H9 (cell line): Measurements from ENCODE around the gene BCL6B. TPM values are rescaled to one million over a fixed set of nuclear protein-coding genes. Genes with fewer than 3 reads are reported as not detected.

Source experiments
- DNase-seq: peaks from one replicate; pipeline ENCODE4 v3.0.0-alpha.2; 2017
- H2AFZ ChIP-seq: one replicate; pipeline ENCODE4 v1.6.1; 2013; ENCODE audit warnings: mild to moderate bottlenecking, low read length, control low read depth, moderate library complexity
- H2AK5ac ChIP-seq: 2 replicates; pipeline ENCODE4 v1.6.1; 2013; ENCODE audit warnings: low read length, control low read depth, mixed read lengths; ENCODE audit not compliant: insufficient read length
- H2BK120ac ChIP-seq: one replicate; pipeline ENCODE4 v1.6.1; 2013; ENCODE audit warnings: low read depth, mild to moderate bottlenecking, low read length, control low read depth, inconsistent platforms; ENCODE audit not compliant: poor library complexity, severe bottlenecking
- H2BK12ac ChIP-seq: 2 replicates; pipeline ENCODE4 v1.6.1; 2013; ENCODE audit warnings: low read length, control low read depth, mixed read lengths, low read depth; ENCODE audit not compliant: insufficient read length
- H2BK15ac ChIP-seq: 2 replicates; pipeline ENCODE4 v1.6.1; 2013; ENCODE audit warnings: low read depth, low read length, control low read depth
- H2BK20ac ChIP-seq: one replicate; pipeline ENCODE4 v1.6.1; 2013; ENCODE audit warnings: low read depth, mild to moderate bottlenecking, low read length, control low read depth, inconsistent platforms; ENCODE audit not compliant: poor library complexity, severe bottlenecking
- H2BK5ac ChIP-seq: 2 replicates; pipeline ENCODE4 v1.6.1; 2013; ENCODE audit warnings: low read length, control low read depth, mixed read lengths; ENCODE audit not compliant: insufficient read length
- H3K14ac ChIP-seq: 2 replicates; pipeline ENCODE4 v1.6.1; 2013; ENCODE audit warnings: low read length, control low read depth; ENCODE audit not compliant: insufficient read depth
- H3K18ac ChIP-seq: 2 replicates; pipeline ENCODE4 v1.6.1; 2013; ENCODE audit warnings: low read depth, mild to moderate bottlenecking, mixed read lengths, low read length, control low read depth; ENCODE audit not compliant: insufficient read length
- H3K23ac ChIP-seq: 2 replicates; pipeline ENCODE4 v1.6.1; 2013; ENCODE audit warnings: low read length, control low read depth, mixed read lengths, low read depth; ENCODE audit not compliant: insufficient read length
- H3K23me2 ChIP-seq: 2 replicates; pipeline ENCODE4 v1.6.1; 2013; ENCODE audit warnings: low read depth, mild to moderate bottlenecking, mixed read lengths, low read length, control low read depth; ENCODE audit not compliant: insufficient read length, poor library complexity, severe bottlenecking
- H3K27ac ChIP-seq: 2 replicates; pipeline ENCODE4 v1.5.1; 2013; ENCODE audit warnings: low read length, control low read depth, mixed read lengths, low read depth; ENCODE audit not compliant: insufficient read length
- H3K27me3 ChIP-seq: 2 replicates; pipeline ENCODE4 v1.6.1; 2013; ENCODE audit warnings: low read length, control low read depth, inconsistent platforms; ENCODE audit not compliant: insufficient read depth
- H3K4ac ChIP-seq: 2 replicates; pipeline ENCODE4 v1.6.1; 2013; ENCODE audit warnings: low read depth, mild to moderate bottlenecking, control low read depth, inconsistent platforms, low read length, moderate library complexity
- H3K4me1 ChIP-seq: 2 replicates; pipeline ENCODE4 v1.6.1; 2013; ENCODE audit warnings: low read length, control low read depth, inconsistent platforms; ENCODE audit not compliant: insufficient read depth
- H3K4me2 ChIP-seq: 2 replicates; pipeline ENCODE4 v1.6.1; 2013; ENCODE audit warnings: low read length, control low read depth, mixed read lengths; ENCODE audit not compliant: insufficient read length, insufficient read depth
- H3K56ac ChIP-seq: 2 replicates; pipeline ENCODE4 v1.6.1; 2013; ENCODE audit warnings: low read depth, mild to moderate bottlenecking, mixed read lengths, low read length, control low read depth; ENCODE audit not compliant: insufficient read length
- H3K79me1 ChIP-seq: 2 replicates; pipeline ENCODE4 v1.6.1; 2013; ENCODE audit warnings: low read depth, mild to moderate bottlenecking, moderate library complexity, low read length, control low read depth, inconsistent platforms; ENCODE audit not compliant: insufficient read depth, poor library complexity, severe bottlenecking
- H3K79me2 ChIP-seq: 2 replicates; pipeline ENCODE4 v1.6.1; 2013; ENCODE audit warnings: low read length, control low read depth, inconsistent platforms; ENCODE audit not compliant: insufficient read depth
- H3K9ac ChIP-seq: 2 replicates; pipeline ENCODE4 v1.6.1; 2013; ENCODE audit warnings: low read length, control low read depth, mixed read lengths; ENCODE audit not compliant: insufficient read length; ENCODE audit errors: extremely low read depth
- H3K9me3 ChIP-seq: one replicate; pipeline ENCODE4 v1.6.1; 2013; ENCODE audit warnings: low read depth, low read length, inconsistent platforms; ENCODE audit not compliant: control insufficient read depth
- H3T11ph ChIP-seq: one replicate; pipeline ENCODE4 v1.6.1; 2013; ENCODE audit warnings: mild to moderate bottlenecking, low read length, control low read depth, inconsistent platforms
- H4K20me1 ChIP-seq: one replicate; pipeline ENCODE4 v1.6.1; 2013; ENCODE audit not compliant: control insufficient read depth, insufficient read length, insufficient read depth
- H4K5ac ChIP-seq: 2 replicates; pipeline ENCODE4 v1.6.1; 2013; ENCODE audit warnings: low read depth, mild to moderate bottlenecking, mixed read lengths, low read length, control low read depth; ENCODE audit not compliant: insufficient read length
- H4K8ac ChIP-seq: replicated peaks from 2 replicates; pipeline ENCODE4 v1.6.1; 2013; ENCODE audit warnings: low read length, control low read depth, mixed read lengths, low read depth; ENCODE audit not compliant: insufficient read length
- H4K91ac ChIP-seq: 2 replicates; pipeline ENCODE4 v1.6.1; 2013; ENCODE audit warnings: low read depth, mild to moderate bottlenecking, moderate library complexity, mixed read lengths, low read length, control low read depth; ENCODE audit not compliant: insufficient read length
- H3K27ac Mint-ChIP-seq, 3 experiments: 2 replicates in 2 of 3; 3 replicates in 1 of 3; pipeline ENCODE4 v1.8.0; 2020 to 2021; ENCODE audit warnings: mixed read lengths in 3 of 3, mild to moderate bottlenecking in 1 of 3, moderate library complexity in 1 of 3
- H3K27me3 Mint-ChIP-seq: 2 replicates; pipeline ENCODE4 v1.8.0; 2021; ENCODE audit warnings: low read depth, mild to moderate bottlenecking, moderate library complexity, mixed read lengths
- H3K36me3 Mint-ChIP-seq, 3 experiments: 2 replicates in 2 of 3; 3 replicates in 1 of 3; pipeline ENCODE4 v1.8.0; 2020 to 2021; ENCODE audit warnings: low read depth in 3 of 3, mixed read lengths in 3 of 3; ENCODE audit not compliant: insufficient read depth in 1 of 3
- H3K4me1 Mint-ChIP-seq, 2 experiments: 2 replicates each; pipeline ENCODE4 v1.8.0; 2020; ENCODE audit warnings: mixed read lengths in 2 of 2
- H3K4me3 Mint-ChIP-seq, 2 experiments: 2 replicates in 1 of 2; 3 replicates in 1 of 2; pipeline ENCODE4 v1.8.0; 2020 to 2021; ENCODE audit warnings: mild to moderate bottlenecking in 2 of 2, mixed read lengths in 2 of 2, moderate library complexity in 1 of 2
- H3K9me3 Mint-ChIP-seq, 2 experiments: 2 replicates in 1 of 2; 3 replicates in 1 of 2; pipeline ENCODE4 v1.8.0; 2020; ENCODE audit warnings: mild to moderate bottlenecking in 2 of 2, mixed read lengths in 2 of 2, moderate library complexity in 1 of 2
- CTCF ChIP-seq: fragments of 200-600 bp; sonication (generic); conservative IDR thresholded peaks from 3 replicates; pipeline ENCODE4 v1.8.0; 2021; ENCODE audit warnings: antibody characterized with exemption, mild to moderate bottlenecking
- WGBS: extraction: QIAGEN DNeasy Blood & Tissue Kit; methylation state at CpG from one replicate; pipeline ENCODE4 v1.1.7; 2013; ENCODE audit warnings: missing lambda C conversion rate, low lambda C conversion rate, mixed read lengths; ENCODE audit not compliant: insufficient read length; ENCODE audit errors: extremely low coverage; 5-methylcytosine and 5-hydroxymethylcytosine counted together
- total RNA-seq: library from RNA; stranded (reverse); gene quantifications from 2 replicates; pipeline ENCODE4 v1.2.1, GENCODE V29; 2021

Gene BCL6B
- total RNA-seq, 1 experiment from 2014 or later: 3.3 TPM

DNA sequence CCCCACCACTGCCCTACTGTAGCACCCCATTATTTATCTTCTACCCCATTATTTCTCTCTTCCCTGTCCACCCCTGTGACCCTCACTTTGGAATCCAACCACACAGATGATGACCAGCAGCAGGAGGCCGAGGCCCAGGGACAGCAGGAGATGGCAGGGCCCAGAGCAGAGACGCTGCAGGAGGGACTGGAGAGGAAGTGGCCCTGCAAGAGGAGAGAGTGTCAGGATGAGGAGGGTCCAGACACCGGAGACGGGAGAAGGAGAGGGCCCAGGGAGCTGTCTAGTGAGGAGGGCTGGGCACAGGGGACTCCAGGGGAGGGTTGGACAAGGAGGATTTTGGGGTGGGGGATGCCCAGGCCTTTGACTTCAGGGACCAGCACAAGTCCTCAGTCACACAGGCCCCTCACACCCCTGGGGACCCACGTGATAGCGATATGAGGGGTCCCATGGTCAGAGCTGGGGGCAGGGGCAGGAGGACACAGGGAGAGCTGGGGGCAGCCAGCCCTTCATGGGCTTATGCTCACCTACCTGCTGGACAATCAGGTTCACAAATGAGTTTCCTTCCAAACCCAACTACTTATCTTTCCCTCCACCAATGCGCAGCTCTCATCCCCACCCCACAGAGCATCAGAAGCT, 55.2 kb downstream of the BCL6B start:
- Mint-ChIP-seq H3K4me1 (no peaks in the 10 kb centered on the region), H3K9me3 (peaks cover 0 to 6% of the 10 kb centered on the region in 2 experiments; a peak in 1 of 5 replicates), H3K27ac (no peak overlapping the region), H3K36me3 (no peaks in the 10 kb centered on the region), H3K4me3 (no peak overlapping the region; a peak in 1 of 5 replicates), H3K27me3 (peaks cover 18% of the 10 kb centered on the region)
- Histone ChIP-seq H2AFZ (no peak overlapping the region), H3K27me3 (no peaks in the 10 kb centered on the region; the same call in 1 of the 2 replicates), H3K79me2 (no peaks in the 10 kb centered on the region), H3K18ac (no peak overlapping the region), H2BK12ac (no peak overlapping the region), H3K79me1 (no peaks in the 10 kb centered on the region), H3K9ac (no peak overlapping the region), H3K56ac (no peak overlapping the region), H4K8ac (no peak overlapping the region), H3K23me2 (no peaks in the 10 kb centered on the region), H2BK5ac (no peak overlapping the region), H3K4me1 (no peaks in the 10 kb centered on the region), H3K4ac (no peak overlapping the region), H4K5ac (no peak overlapping the region), H3K27ac (no peak overlapping the region), H3K23ac (no peak overlapping the region), H3K4me2 (no peak overlapping the region), H3K14ac (no peak overlapping the region), H3K9me3 (no peaks in the 10 kb centered on the region), H4K91ac (no peak overlapping the region), H4K20me1 (no peaks in the 10 kb centered on the region), H2BK15ac (no peak overlapping the region), H2AK5ac (no peak overlapping the region), H3T11ph (no peak overlapping the region), H2BK20ac (no peak overlapping the region), H2BK120ac (no peak overlapping the region)
- WGBS: no CpG with 5 or more reads among the region's 7 CpGs
- TF ChIP-seq CTCF: no peak
- no peak for DNase-seq
